HepG2 (cell line): ENCODE results near the gene ILRUN. TPM values are rescaled to one million over a fixed set of nuclear protein-coding genes. Genes with fewer than 3 reads are reported as not detected.

Source experiments
- ATAC-seq: fragments of 200-7000 bp; cut with Tn5 transposase; 3 replicates; pipeline ENCODE4 v1.9.1; 2020; ENCODE audit warnings: mild to moderate bottlenecking, moderate library complexity
- BruUV-seq: library from RNA; stranded (reverse); fragments of 400-500 nt; replicated peaks from 2 replicates; lab custom pipeline; 2021; lab: Mats Ljungman, UMichigan
- CTCF ChIA-PET: fragments of 300-600 bp; formaldehyde crosslinking; extraction: SDS; loops from one replicate; lab custom pipeline; 2021; ENCODE audit warnings: low total read pairs, inconsistent platforms, low intra/inter-chr PET ratio; lab: Yijun Ruan, JAX
- POLR2A ChIA-PET: fragments of 350-600 bp; sonication (Branson Sonifier 250); formaldehyde crosslinking; loops from one replicate; lab custom pipeline; 2020; ENCODE audit warnings: antibody characterized with exemption, inconsistent platforms; lab: Yijun Ruan, JAX
- DNase-seq: peaks from one replicate; pipeline ENCODE4 v3.0.0-alpha.2; 2015; ENCODE audit warnings: low spot score
- FAIRE-seq: peaks from 3 replicates; lab custom pipeline; 2011; peaks lifted over from hg19 to GRCh38; lab: Jason Lieb, UNC
- H2AFZ ChIP-seq: one replicate; pipeline ENCODE4 v1.6.1; 2011; ENCODE audit warnings: low read length, inconsistent platforms
- H3K27ac ChIP-seq: fragments of 300-600 bp; 3 replicates; pipeline ENCODE4 v1.8.0; 2011; ENCODE audit warnings: mixed run types, mild to moderate bottlenecking, mixed read lengths, low read length, inconsistent platforms; ENCODE audit not compliant: insufficient read depth; ENCODE audit errors: extremely low read length
- H3K27me3 ChIP-seq, 2 experiments: fragments of 200-600 bp in 1 of 2; 2 replicates in 1 of 2; 3 replicates in 1 of 2; pipeline versions ENCODE4 v1.6.0 to v1.8.0; 2011; ENCODE audit warnings: low read length in 2 of 2, mild to moderate bottlenecking in 2 of 2, moderate library complexity in 2 of 2, inconsistent platforms in 1 of 2; ENCODE audit not compliant: insufficient read depth in 2 of 2, control insufficient read depth in 1 of 2
- H3K36me3 ChIP-seq, 2 experiments: fragments of 200-600 bp in 1 of 2; replicated peaks in 1 of 2; 2 replicates in 1 of 2; 3 replicates in 1 of 2; pipeline versions ENCODE4 v1.5.1 to v1.8.0; 2011; ENCODE audit warnings: low read length in 2 of 2, inconsistent platforms in 1 of 2; ENCODE audit not compliant: insufficient read depth in 2 of 2, control insufficient read depth in 1 of 2
- H3K4me1 ChIP-seq: 2 replicates; pipeline ENCODE4 v1.5.1; 2012; ENCODE audit warnings: low read length, inconsistent platforms; ENCODE audit not compliant: insufficient read depth
- H3K4me2 ChIP-seq: 2 replicates; pipeline ENCODE4 v1.6.0; 2011; ENCODE audit warnings: low read depth, low read length, inconsistent platforms
- H3K4me3 ChIP-seq, 3 experiments: fragments of 200-600 bp in 1 of 3; sonication (generic), shearing (Covaris generic) in 1 of 3; replicated peaks in 1 of 3; 2 replicates each; pipeline ENCODE4 v1.5.1; 2011 to 2016; ENCODE audit warnings: low read length in 3 of 3, inconsistent platforms in 2 of 3, low read depth in 2 of 3, mild to moderate bottlenecking in 2 of 3, control low read depth in 1 of 3, mixed read lengths in 1 of 3; ENCODE audit not compliant: insufficient read depth in 1 of 3
- H3K79me2 ChIP-seq: one replicate; pipeline ENCODE4 v1.6.1; 2011; ENCODE audit warnings: low read length, inconsistent platforms; ENCODE audit not compliant: insufficient read depth
- H3K9ac ChIP-seq: 2 replicates; pipeline ENCODE4 v1.6.0; 2011; ENCODE audit warnings: mild to moderate bottlenecking, low read depth, low read length, inconsistent platforms; ENCODE audit not compliant: insufficient read depth
- H3K9me3 ChIP-seq: 2 replicates; pipeline ENCODE4 v1.5.1; 2012; ENCODE audit warnings: mild to moderate bottlenecking, low read length
- H4K20me1 ChIP-seq: 2 replicates; pipeline ENCODE4 v1.6.0; 2011; ENCODE audit warnings: inconsistent platforms, mild to moderate bottlenecking, low read length, moderate library complexity; ENCODE audit not compliant: insufficient read depth
- ADNP ChIP-seq: sonication (generic); formaldehyde crosslinking; IDR thresholded peaks from 2 replicates; pipeline ENCODE4 v1.4.0; 2020; ENCODE audit warnings: missing genetic modification reagents
- CEBPG ChIP-seq: IDR thresholded peaks from 2 replicates; pipeline ENCODE4 v1.6.1; 2016
- CENPX ChIP-seq: sonication (generic); formaldehyde crosslinking; IDR thresholded peaks from 2 replicates; pipeline ENCODE4 v1.9.0; 2021; ENCODE audit warnings: mild to moderate bottlenecking, missing genetic modification reagents, moderate library complexity
- GABPA ChIP-seq, 2 experiments: IDR thresholded peaks; 2 replicates each; pipeline ENCODE4 v1.6.1; 2011 to 2016; ENCODE audit warnings: low read depth in 2 of 2, low read length in 1 of 2, missing biosample characterization in 1 of 2, missing genetic modification characterization in 1 of 2
- HNF4G ChIP-seq, 2 experiments: sonication (generic) in 1 of 2; formaldehyde crosslinking in 1 of 2; IDR thresholded peaks; 2 replicates each; pipeline versions ENCODE4 v1.4.0 to v1.6.1; 2011 to 2020; ENCODE audit warnings: borderline replicate concordance in 2 of 2, low read depth in 2 of 2, mild to moderate bottlenecking in 2 of 2, low read length in 1 of 2, missing genetic modification reagents in 1 of 2, moderate library complexity in 1 of 2
- HOXA5 ChIP-seq: sonication (generic); formaldehyde crosslinking; IDR thresholded peaks from 2 replicates; pipeline ENCODE4 v1.4.0; 2020; ENCODE audit warnings: missing genetic modification reagents
- IRF2 ChIP-seq: IDR thresholded peaks from 2 replicates; pipeline ENCODE4 v1.6.1; 2018; ENCODE audit warnings: missing genetic modification reagents, missing compliant biosample characterization
- KAT8 ChIP-seq: IDR thresholded peaks from 2 replicates; pipeline ENCODE4 v1.6.1; 2016; ENCODE audit warnings: missing genetic modification reagents, missing compliant biosample characterization
- MAFG ChIP-seq: sonication (generic); formaldehyde crosslinking; IDR thresholded peaks from 2 replicates; pipeline ENCODE4 v1.5.1; 2020; ENCODE audit warnings: mild to moderate bottlenecking, missing genetic modification reagents
- MLLT10 ChIP-seq: sonication (generic); formaldehyde crosslinking; IDR thresholded peaks from 2 replicates; pipeline ENCODE4 v1.4.0; 2020; ENCODE audit warnings: missing genetic modification reagents
- NFE2 ChIP-seq: sonication (generic); formaldehyde crosslinking; IDR thresholded peaks from 2 replicates; pipeline ENCODE4 v1.4.0; 2020; ENCODE audit warnings: missing genetic modification reagents
- SOX5 ChIP-seq: IDR thresholded peaks from 2 replicates; pipeline ENCODE4 v1.6.1; 2016; ENCODE audit warnings: borderline replicate concordance
- TEAD3 ChIP-seq: optimal IDR thresholded peaks from 2 replicates; pipeline ENCODE3; 2016; ENCODE audit warnings: borderline replicate concordance
- ZNF121 ChIP-seq: sonication (generic); formaldehyde crosslinking; IDR thresholded peaks from 2 replicates; pipeline ENCODE4 v1.5.0; 2020; ENCODE audit warnings: mild to moderate bottlenecking, missing genetic modification reagents
- ZNF331 ChIP-seq: sonication (generic); formaldehyde crosslinking; IDR thresholded peaks from 2 replicates; pipeline ENCODE4 v1.4.0; 2020; ENCODE audit warnings: missing genetic modification reagents
- ZNF557 ChIP-seq: sonication (generic); formaldehyde crosslinking; IDR thresholded peaks from 2 replicates; pipeline ENCODE4 v1.4.0; 2020; ENCODE audit warnings: missing genetic modification reagents
- ZNF749 ChIP-seq: sonication (generic); formaldehyde crosslinking; IDR thresholded peaks from 2 replicates; pipeline ENCODE4 v1.8.0; 2022; ENCODE audit warnings: mild to moderate bottlenecking, missing genetic modification reagents, moderate library complexity, borderline replicate concordance
- WGBS: methylation state at CpG from one replicate; pipeline ENCODE4 v1.1.6; 2017; ENCODE audit warnings: low lambda C conversion rate; 5-methylcytosine and 5-hydroxymethylcytosine counted together
- in situ Hi-C: cut with HindIII; loops from 2 replicates; pipeline ENCODE4 v1.10.0; 2017; ENCODE audit warnings: low pct_unique_long_range_greater_than_20kb; ENCODE audit not compliant: extremely low pct_ligation_motif_present
- intact Hi-C: fragments of 100-400 bp; cut with micrococcal nuclease; formaldehyde crosslinking; loops from one replicate; pipeline ENCODE4 v1.10.0; 2022; ENCODE audit not compliant: unreplicated experiment
- polyA plus RNA-seq, 8 experiments: library from polyadenylated mRNA; depleted of rRNA in 3 of 8; stranded (reverse) in 7 of 8; unstranded in 1 of 8; fragments of >200 nt; fragmentation: Illumina TruSeq in 4 of 8; extraction: Trizol in 4 of 8; gene quantifications; 2 replicates each; pipeline versions ENCODE4 v1.2.1 to v1.2.3, GENCODE V29; 2011 to 2016; ENCODE audit warnings: low read depth in 4 of 8, missing spikeins in 1 of 8, mixed read lengths in 1 of 8; ENCODE audit not compliant: insufficient read depth in 1 of 8
- total RNA-seq, 5 experiments: library from RNA; depleted of rRNA; stranded (reverse); fragments of >200 nt; fragmentation: Illumina TruSeq; extraction: Trizol; gene quantifications; 2 replicates each; pipeline ENCODE4 v1.2.3, GENCODE V29; 2016; ENCODE audit warnings: low read depth in 1 of 5
- TF ChIP-seq, protein P1 (sequence below): sonication (generic); formaldehyde crosslinking; conservative IDR thresholded peaks from 2 replicates; pipeline ENCODE4 v1.4.0; 2020; ENCODE audit warnings: mild to moderate bottlenecking, missing genetic modification reagents, moderate library complexity
- TF ChIP-seq, protein P2 (sequence below): sonication (generic); formaldehyde crosslinking; IDR thresholded peaks from 2 replicates; pipeline ENCODE4 v1.4.0; 2020; ENCODE audit warnings: missing genetic modification reagents

ILRUN gene
- total and polyA plus RNA-seq, 2 of the 13 experiments (the other 11 are each of a cell fraction or from before 2014, with no cell fraction given), result 45.5 to 66.6 TPM

DNA sequence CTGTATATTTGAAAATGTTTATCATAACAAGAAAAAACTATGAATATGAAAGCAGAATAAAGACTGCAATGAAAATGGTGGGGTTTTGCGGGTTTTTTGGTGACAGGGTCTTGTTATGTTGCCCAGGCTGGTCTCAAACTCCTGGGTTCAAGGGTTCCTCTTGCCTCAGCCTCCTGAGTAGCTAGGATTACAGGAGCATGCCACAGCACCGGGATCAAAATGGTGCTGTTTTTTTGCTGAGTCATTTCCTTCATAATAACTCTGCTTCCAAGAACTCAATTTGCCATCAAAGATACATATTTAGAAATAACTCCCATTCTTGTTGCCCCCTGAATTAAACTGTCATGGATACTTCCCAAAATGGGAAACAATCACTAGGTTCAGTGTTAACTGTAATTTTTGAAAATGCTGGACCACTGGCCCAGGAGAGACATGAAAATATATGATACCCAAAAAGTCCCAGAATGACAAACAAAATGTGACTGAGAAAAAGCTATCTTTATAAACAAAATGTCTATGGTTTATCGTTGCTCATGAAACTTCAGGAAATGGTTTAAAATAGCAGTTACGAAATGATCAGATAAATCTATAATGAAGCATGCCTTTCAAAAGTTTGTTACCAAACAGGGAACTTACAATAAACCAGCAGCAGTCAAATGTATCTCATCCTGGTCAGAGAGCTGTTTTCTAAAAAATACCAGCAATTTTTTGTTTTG lies 32.2 kb downstream of the ILRUN start:
- POLR2A ChIA-PET, result interaction anchor here (1.6 to 3.1 kb wide), 3 partner anchors 7 to 10 kb away, joined by 8 to 13 read pairs (median 10); no protein-coding TSS in a partner anchor
- CTCF ChIA-PET, result no interaction called here
- TF ChIP-seq NFE2 (CRISPR knock-in tag), result peak; percentile 88; the same call in 1 of the 2 replicates
- peak; percentile 37; the same call in 1 of the 2 replicates for TF ChIP-seq HNF4G (IDR thresholded peaks at IDR 0.05; ENCODE audit: borderline replicate concordance, low read depth, low read length)
- TF ChIP-seq HNF4G (CRISPR knock-in tag; IDR thresholded peaks at IDR 0.05; ENCODE audit: borderline replicate concordance, low read depth), result no peak
- TF ChIP-seq, protein P1, sequence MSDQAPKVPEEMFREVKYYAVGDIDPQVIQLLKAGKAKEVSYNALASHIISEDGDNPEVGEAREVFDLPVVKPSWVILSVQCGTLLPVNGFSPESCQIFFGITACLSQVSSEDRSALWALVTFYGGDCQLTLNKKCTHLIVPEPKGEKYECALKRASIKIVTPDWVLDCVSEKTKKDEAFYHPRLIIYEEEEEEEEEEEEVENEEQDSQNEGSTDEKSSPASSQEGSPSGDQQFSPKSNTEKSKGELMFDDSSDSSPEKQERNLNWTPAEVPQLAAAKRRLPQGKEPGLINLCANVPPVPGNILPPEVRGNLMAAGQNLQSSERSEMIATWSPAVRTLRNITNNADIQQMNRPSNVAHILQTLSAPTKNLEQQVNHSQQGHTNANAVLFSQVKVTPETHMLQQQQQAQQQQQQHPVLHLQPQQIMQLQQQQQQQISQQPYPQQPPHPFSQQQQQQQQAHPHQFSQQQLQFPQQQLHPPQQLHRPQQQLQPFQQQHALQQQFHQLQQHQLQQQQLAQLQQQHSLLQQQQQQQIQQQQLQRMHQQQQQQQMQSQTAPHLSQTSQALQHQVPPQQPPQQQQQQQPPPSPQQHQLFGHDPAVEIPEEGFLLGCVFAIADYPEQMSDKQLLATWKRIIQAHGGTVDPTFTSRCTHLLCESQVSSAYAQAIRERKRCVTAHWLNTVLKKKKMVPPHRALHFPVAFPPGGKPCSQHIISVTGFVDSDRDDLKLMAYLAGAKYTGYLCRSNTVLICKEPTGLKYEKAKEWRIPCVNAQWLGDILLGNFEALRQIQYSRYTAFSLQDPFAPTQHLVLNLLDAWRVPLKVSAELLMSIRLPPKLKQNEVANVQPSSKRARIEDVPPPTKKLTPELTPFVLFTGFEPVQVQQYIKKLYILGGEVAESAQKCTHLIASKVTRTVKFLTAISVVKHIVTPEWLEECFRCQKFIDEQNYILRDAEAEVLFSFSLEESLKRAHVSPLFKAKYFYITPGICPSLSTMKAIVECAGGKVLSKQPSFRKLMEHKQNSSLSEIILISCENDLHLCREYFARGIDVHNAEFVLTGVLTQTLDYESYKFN, result no peak
- TF ChIP-seq, protein P2, sequence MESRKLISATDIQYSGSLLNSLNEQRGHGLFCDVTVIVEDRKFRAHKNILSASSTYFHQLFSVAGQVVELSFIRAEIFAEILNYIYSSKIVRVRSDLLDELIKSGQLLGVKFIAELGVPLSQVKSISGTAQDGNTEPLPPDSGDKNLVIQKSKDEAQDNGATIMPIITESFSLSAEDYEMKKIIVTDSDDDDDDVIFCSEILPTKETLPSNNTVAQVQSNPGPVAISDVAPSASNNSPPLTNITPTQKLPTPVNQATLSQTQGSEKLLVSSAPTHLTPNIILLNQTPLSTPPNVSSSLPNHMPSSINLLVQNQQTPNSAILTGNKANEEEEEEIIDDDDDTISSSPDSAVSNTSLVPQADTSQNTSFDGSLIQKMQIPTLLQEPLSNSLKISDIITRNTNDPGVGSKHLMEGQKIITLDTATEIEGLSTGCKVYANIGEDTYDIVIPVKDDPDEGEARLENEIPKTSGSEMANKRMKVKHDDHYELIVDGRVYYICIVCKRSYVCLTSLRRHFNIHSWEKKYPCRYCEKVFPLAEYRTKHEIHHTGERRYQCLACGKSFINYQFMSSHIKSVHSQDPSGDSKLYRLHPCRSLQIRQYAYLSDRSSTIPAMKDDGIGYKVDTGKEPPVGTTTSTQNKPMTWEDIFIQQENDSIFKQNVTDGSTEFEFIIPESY (CRISPR knock-in tag), result peak; percentile 42; the same call in 1 of the 2 replicates
- peak; percentile 52; the same call in 1 of the 2 replicates for TF ChIP-seq IRF2 (CRISPR knock-in tag)
- 0 out of 2 replicates have a peak, but pooled peaks have one; percentile 32 for TF ChIP-seq HOXA5 (CRISPR knock-in tag)
- 0 out of 2 replicates have a peak, but pooled peaks have one; percentile 16 for TF ChIP-seq ZNF749 (CRISPR knock-in tag)
- 0 out of 2 replicates have a peak, but pooled peaks have one; percentile 16 for TF ChIP-seq ADNP
- TF ChIP-seq CENPX (CRISPR knock-in tag), result no peak
- peak; percentile 94 for TF ChIP-seq ZNF121 (CRISPR knock-in tag)
- TF ChIP-seq ZNF557, result no peak
- TF ChIP-seq CEBPG (CRISPR knock-in tag), result peak; percentile 39
- TF ChIP-seq TEAD3, result peak; percentile 20
- TF ChIP-seq GABPA (IDR thresholded peaks at IDR 0.05; ENCODE audit: low read depth, low read length), result no peak
- 0 out of 2 replicates have a peak, but pooled peaks have one; percentile 32 for TF ChIP-seq GABPA (CRISPR knock-in tag; IDR thresholded peaks at IDR 0.05; ENCODE audit: low read depth)
- peak; percentile 33; the same call in 1 of the 2 replicates for TF ChIP-seq ZNF331 (CRISPR knock-in tag)
- TF ChIP-seq MAFG (CRISPR knock-in tag), result peak; percentile 88
- no peak for TF ChIP-seq MLLT10
- TF ChIP-seq SOX5, result 0 out of 2 replicates have a peak, but pooled peaks have one; percentile 21
- peak; percentile 42; the same call in 1 of the 2 replicates for TF ChIP-seq KAT8

More for the DNA sequence above, 32.2 kb downstream of the ILRUN start:
- ATAC-seq (no peak), FAIRE-seq (peak; percentile 32), DNase-seq (peak; percentile 48)
- WGBS, result 69% methylated on average over 4 of the region's 4 CpGs
- Histone ChIP-seq H3K27ac (peak overlapping the region; percentile 67), H3K4me2 (peak overlapping the region; percentile 5; the same call in 1 of the 2 replicates), H3K27me3 (no peaks in the 10 kb centered on the region), H3K79me2 (peaks cover 92% of the 10 kb centered on the region), H3K36me3 (no peaks in the 10 kb centered on the region), H4K20me1 (no peaks in the 10 kb centered on the region), H2AFZ (no peak overlapping the region), H3K9ac (no peak overlapping the region), H3K4me3 (no peak overlapping the region), H3K4me1 (peaks cover 98% of the 10 kb centered on the region), H3K9me3 (no peaks in the 10 kb centered on the region)
- no TSS peak for BruUV-seq
- intact Hi-C loops (loop anchor here (5.0 kb wide), 1 partner anchor 1258 kb away; the partner anchor contains the start of gene SRPK1), in situ Hi-C loops (no loop called here)
